Adrenal gland (tissue), 12 donors: Measurements from ENCODE around the gene THADA. TPM values are rescaled to one million over a fixed set of nuclear protein-coding genes. Genes with fewer than 3 reads are reported as not detected.
A peak's percentile ranks its signal among the peaks of the same experiment; 100 is the strongest.

Experiments
- DNase-seq, 7 donors: peaks; one replicate each; pipeline ENCODE4 v3.0.0-alpha.2; 2019 to 2020
- H3K27ac ChIP-seq, 5 donors: fragments of 200-600 bp; sonication (generic) in 4 of 5; 1 replicate in 3 of 5; 2 replicates in 2 of 5; pipeline versions ENCODE4 v1.5.1 to v1.8.0; 2016 to 2020; ENCODE audit warnings: mild to moderate bottlenecking in 1 of 5
- H3K27me3 ChIP-seq: fragments of 200-600 bp; 2 replicates; pipeline ENCODE4 v1.8.0; 2021
- H3K36me3 ChIP-seq, 2 donors: fragments of 200-600 bp; replicated peaks in 1 of 2; 1 replicate in 1 of 2; 2 replicates in 1 of 2; pipeline versions ENCODE4 v1.5.1 to v1.8.0; 2018 to 2022
- H3K4me1 ChIP-seq, 2 donors: fragments of 200-600 bp; replicated peaks in 1 of 2; 1 replicate in 1 of 2; 2 replicates in 1 of 2; pipeline versions ENCODE4 v1.5.1 to v1.8.0; 2018 to 2021
- H3K4me3 ChIP-seq, 4 donors: fragments of 200-600 bp; sonication (generic) in 3 of 4; one replicate each; pipeline ENCODE4 v1.5.1; 2016 to 2018
- H3K9me3 ChIP-seq, 3 donors: fragments of 200-600 bp; sonication (generic) in 1 of 3; replicated peaks in 1 of 3; 1 replicate in 2 of 3; 2 replicates in 1 of 3; pipeline versions ENCODE4 v1.5.1 to v1.8.0; 2016 to 2021
- CTCF ChIP-seq, 6 experiments: fragments of 450-650 bp in 4 of 6; fragments of 200-600 bp in 2 of 6; sonication (generic) in 1 of 6; IDR thresholded peaks; 1 replicate in 5 of 6; 2 replicates in 1 of 6; pipeline versions ENCODE4 v1.5.1 to v1.8.0; 2016 to 2021; ENCODE audit warnings: antibody characterized with exemption in 6 of 6, mild to moderate bottlenecking in 2 of 6, moderate library complexity in 1 of 6
- POLR2A ChIP-seq, 2 donors: fragments of 450-650 bp; IDR thresholded peaks; one replicate each; pipeline ENCODE4 v1.6.1; 2017; ENCODE audit warnings: antibody characterized with exemption in 2 of 2, mild to moderate bottlenecking in 2 of 2, moderate library complexity in 1 of 2
- WGBS, 4 donors: extraction: QIAGEN DNeasy Blood & Tissue Kit in 2 of 4; methylation state at CpG; one replicate each; pipeline versions ENCODE4 v1.1.5 to v1.1.7; 2013 to 2017; 5-methylcytosine and 5-hydroxymethylcytosine counted together
- intact Hi-C, 2 donors: fragments of 100-400 bp; cut with DNase I; formaldehyde crosslinking; loops; one replicate each; pipeline versions ENCODE4 v1.14.1 to v1.15.0; 2022 to 2023
- polyA plus RNA-seq, 3 donors: library from polyadenylated mRNA; stranded (reverse); fragments of 200-250 nt in 2 of 3; fragments of 350-450 nt in 1 of 3; fragmentation: Illumina TruSeq in 1 of 3; extraction: RNeasy Lipid Tissue Mini Kit (QIAGEN cat#74804) in 1 of 3; gene quantifications; one replicate each; pipeline ENCODE4 v1.2.3, GENCODE V29; 2013 to 2014
- total RNA-seq, 9 donors: library from RNA; depleted of rRNA in 4 of 9; stranded (reverse); fragments of >200 nt in 4 of 9; fragments of 120-200 nt in 1 of 9; fragmentation: NEBNext Ultra II Directional in 1 of 9; extraction: Animal tissue kit (Norgen Biotek cat#: 25700) in 1 of 9; gene quantifications; one replicate each; pipeline versions ENCODE4 v1.1.0 to v1.2.4, GENCODE V29; 2013 to 2023
- donor health status: healthy with polysubstance abuse.
- donor health status: Bipolar disorder and iron deficiency.
- donor health status: DM: yes; HTN: yes; CAD: no.
- donor health status: DM: no; HTN: no; CAD: no.
- donor health status: DM: no; HTN: no; CAD: no.
- donor health status: DM: yes; HTN: yes; CAD: no.

THADA gene
- total and polyA plus RNA-seq, 12 donors = 14.1 to 38.4 (median 25.4) TPM

- intact Hi-C loops = no loop called here
- Histone ChIP-seq H3K4me1 (peaks cover 14 to 22% of the 10 kb centered on the region in 2 donors), H3K9me3 (no peaks in the 10 kb centered on the region), H3K27me3 (no peaks in the 10 kb centered on the region), H3K4me3 (no peak overlapping the region), H3K36me3 (no peaks in the 10 kb centered on the region), H3K27ac (peak overlapping the region in 2 of 5 donors; percentile 42 to 64)
- no peak for DNase-seq
- TF ChIP-seq CTCF (IDR thresholded peaks at IDR 0.05) (no peak), POLR2A (IDR thresholded peaks at IDR 0.05) (no peak)
Observed at GRCh38 chr2:43526994-43527393, 68.8 kb downstream of the THADA start.

- Histone ChIP-seq H3K4me3 (no peak overlapping the region), H3K9me3 (no peaks in the 10 kb centered on the region), H3K4me1 (peaks cover 14 to 19% of the 10 kb centered on the region in 2 donors), H3K36me3 (no peaks in the 10 kb centered on the region), H3K27ac (no peak overlapping the region), H3K27me3 (no peaks in the 10 kb centered on the region)
- TF ChIP-seq POLR2A (IDR thresholded peaks at IDR 0.05) (no peak), CTCF (IDR thresholded peaks at IDR 0.05) (no peak)
- DNase-seq = no peak
- WGBS, 4 donors = 83 to 100% (median 99%) methylated on average over 1 of the region's 1 CpG
- intact Hi-C loops = no loop called here
Observed at GRCh38 chr2:43525506-43525905, 70.3 kb downstream of the THADA start.

GRCh38 chr2:43524177-43524965, 71.5 kb downstream of the THADA start:
- Histone ChIP-seq H3K4me3 (no peak overlapping the region), H3K27me3 (no peaks in the 10 kb centered on the region), H3K27ac (no peak overlapping the region), H3K9me3 (no peaks in the 10 kb centered on the region), H3K4me1 (peaks cover 18 to 29% of the 10 kb centered on the region in 2 donors), H3K36me3 (no peaks in the 10 kb centered on the region)
- no peak for TF ChIP-seq POLR2A (IDR thresholded peaks at IDR 0.05)
- TF ChIP-seq CTCF (IDR thresholded peaks at IDR 0.05) = peak in 4 of 6 experiments; percentile 11 to 28 (median 17)
- 85 to 91% (median 89%) methylated on average over 3 of the region's 3 CpGs for WGBS, 4 donors
- no peak for DNase-seq
- intact Hi-C loops = no loop called here

- Histone ChIP-seq H3K9me3 (no peaks in the 10 kb centered on the region), H3K27me3 (no peaks in the 10 kb centered on the region), H3K4me1 (peaks cover 12 to 36% of the 10 kb centered on the region in 2 donors), H3K4me3 (no peak overlapping the region), H3K36me3 (no peaks in the 10 kb centered on the region), H3K27ac (peak overlapping the region in 1 of 5 donors; percentile 14)
- DNase-seq = no peak
- TF ChIP-seq POLR2A (IDR thresholded peaks at IDR 0.05) = no peak
- no peak for TF ChIP-seq CTCF (IDR thresholded peaks at IDR 0.05)
- intact Hi-C loops = no loop called here
Observed at GRCh38 chr2:43522177-43522576, 73.7 kb downstream of the THADA start.
